ENCODE data around the gene DCDC1. TPM values are rescaled to one million over a fixed set of nuclear protein-coding genes. Genes with fewer than 3 reads are reported as not detected.
A peak's percentile ranks its signal among the peaks of the same experiment; 100 is the strongest.

Gene DCDC1
- total and polyA plus RNA-seq, 2 donors from 2014 or later = 0.39 to 6.6 TPM

GRCh38 chr11:31236143-31236542, 133.4 kb downstream of the DCDC1 start:
- H3K4me3 ChIP-seq (ENCODE audit: low read length in 3 of 3) = no peak overlapping the region
- H3K9ac ChIP-seq (ENCODE audit: low read length in 3 of 3) = no peak overlapping the region
- no peak overlapping the region for H3K27ac ChIP-seq (ENCODE audit: low read depth in 2 of 2, low read length in 2 of 2)
- FAIRE-seq (no peak), DNase-seq (peak in 1 of 5 donors; percentile 3)
- no peaks in the 10 kb centered on the region for H3K36me3 ChIP-seq (ENCODE audit: control insufficient read depth in 2 of 3, insufficient read depth in 3 of 3, low read length in 3 of 3)
- intact Hi-C loops (cut with DNase I) = no loop called here
- no peaks in the 10 kb centered on the region for H3K4me1 ChIP-seq (ENCODE audit: control insufficient read depth in 2 of 3, insufficient read depth in 2 of 3, low read depth in 1 of 3, low read length in 3 of 3)
- TF ChIP-seq, protein P1, sequence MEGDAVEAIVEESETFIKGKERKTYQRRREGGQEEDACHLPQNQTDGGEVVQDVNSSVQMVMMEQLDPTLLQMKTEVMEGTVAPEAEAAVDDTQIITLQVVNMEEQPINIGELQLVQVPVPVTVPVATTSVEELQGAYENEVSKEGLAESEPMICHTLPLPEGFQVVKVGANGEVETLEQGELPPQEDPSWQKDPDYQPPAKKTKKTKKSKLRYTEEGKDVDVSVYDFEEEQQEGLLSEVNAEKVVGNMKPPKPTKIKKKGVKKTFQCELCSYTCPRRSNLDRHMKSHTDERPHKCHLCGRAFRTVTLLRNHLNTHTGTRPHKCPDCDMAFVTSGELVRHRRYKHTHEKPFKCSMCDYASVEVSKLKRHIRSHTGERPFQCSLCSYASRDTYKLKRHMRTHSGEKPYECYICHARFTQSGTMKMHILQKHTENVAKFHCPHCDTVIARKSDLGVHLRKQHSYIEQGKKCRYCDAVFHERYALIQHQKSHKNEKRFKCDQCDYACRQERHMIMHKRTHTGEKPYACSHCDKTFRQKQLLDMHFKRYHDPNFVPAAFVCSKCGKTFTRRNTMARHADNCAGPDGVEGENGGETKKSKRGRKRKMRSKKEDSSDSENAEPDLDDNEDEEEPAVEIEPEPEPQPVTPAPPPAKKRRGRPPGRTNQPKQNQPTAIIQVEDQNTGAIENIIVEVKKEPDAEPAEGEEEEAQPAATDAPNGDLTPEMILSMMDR (IDR thresholded peaks at IDR 0.05; ENCODE audit: borderline replicate concordance, extremely low read depth, insufficient read depth) = no peak
- H3K9me3 ChIP-seq (ENCODE audit: control insufficient read depth in 2 of 3, insufficient read depth in 1 of 3, low read length in 3 of 3) = no peaks in the 10 kb centered on the region
- H3K27me3 ChIP-seq (ENCODE audit: control insufficient read depth, insufficient read depth, low read length) = no peaks in the 10 kb centered on the region

- no peak overlapping the region for H3K9ac ChIP-seq (ENCODE audit: low read length in 3 of 3)
- FAIRE-seq (no peak), DNase-seq (peak in 1 of 5 donors; percentile 3)
- TF ChIP-seq, protein P1 (IDR thresholded peaks at IDR 0.05; ENCODE audit: borderline replicate concordance, extremely low read depth, insufficient read depth) = no peak
- H3K36me3 ChIP-seq (ENCODE audit: control insufficient read depth in 2 of 3, insufficient read depth in 3 of 3, low read length in 3 of 3) = no peaks in the 10 kb centered on the region
- H3K4me1 ChIP-seq (ENCODE audit: control insufficient read depth in 2 of 3, insufficient read depth in 2 of 3, low read depth in 1 of 3, low read length in 3 of 3) = no peaks in the 10 kb centered on the region
- intact Hi-C loops (cut with DNase I) = no loop called here
- no peaks in the 10 kb centered on the region for H3K27me3 ChIP-seq (ENCODE audit: control insufficient read depth, insufficient read depth, low read length)
- H3K9me3 ChIP-seq (ENCODE audit: control insufficient read depth in 2 of 3, insufficient read depth in 1 of 3, low read length in 3 of 3) = no peaks in the 10 kb centered on the region
- H3K27ac ChIP-seq (ENCODE audit: low read depth in 2 of 2, low read length in 2 of 2) = no peak overlapping the region
- H3K4me3 ChIP-seq (ENCODE audit: low read length in 3 of 3) = no peak overlapping the region
These were observed 136.1 kb downstream of the DCDC1 start for GRCh38 chr11:31233425-31233824.

- Histone ChIP-seq H3K27me3 (ENCODE audit: control insufficient read depth, insufficient read depth, low read length) (no peaks in the 10 kb centered on the region), H3K9me3 (ENCODE audit: control insufficient read depth in 2 of 3, insufficient read depth in 1 of 3, low read length in 3 of 3) (no peaks in the 10 kb centered on the region), H3K9ac (ENCODE audit: low read length in 3 of 3) (no peak overlapping the region), H3K36me3 (ENCODE audit: control insufficient read depth in 2 of 3, insufficient read depth in 3 of 3, low read length in 3 of 3) (no peaks in the 10 kb centered on the region), H3K4me1 (ENCODE audit: control insufficient read depth in 2 of 3, insufficient read depth in 2 of 3, low read depth in 1 of 3, low read length in 3 of 3) (no peaks in the 10 kb centered on the region), H3K4me3 (ENCODE audit: low read length in 3 of 3) (no peak overlapping the region), H3K27ac (ENCODE audit: low read depth in 2 of 2, low read length in 2 of 2) (no peak overlapping the region)
- TF ChIP-seq, protein P1 (IDR thresholded peaks at IDR 0.05; ENCODE audit: borderline replicate concordance, extremely low read depth, insufficient read depth) = no peak
- DNase-seq = no peak
- no peak for FAIRE-seq
- intact Hi-C loops (cut with DNase I) = no loop called here
These were observed 137.9 kb downstream of the DCDC1 start for GRCh38 chr11:31231601-31232000.

DNA sequence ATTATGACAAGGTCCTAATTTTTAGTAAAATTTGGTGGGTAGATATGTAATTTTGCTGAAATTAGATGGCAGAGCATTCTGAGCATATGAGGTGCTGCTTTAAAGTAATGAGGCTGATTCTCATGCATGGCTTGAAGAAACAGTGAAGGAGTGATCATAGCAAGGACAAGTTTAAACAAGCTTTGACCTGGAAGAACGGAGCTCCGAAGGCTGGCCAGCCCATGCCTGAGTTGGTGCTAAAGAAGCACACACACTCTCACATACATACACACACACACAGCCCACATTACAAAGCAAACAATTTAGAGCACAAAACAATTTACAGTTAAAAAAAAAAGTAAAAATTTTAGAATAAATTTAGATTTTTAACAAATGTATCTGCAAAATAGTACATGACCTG, 150.7 kb downstream of the DCDC1 start:
- H3K9ac ChIP-seq (ENCODE audit: low read length in 3 of 3) = no peak overlapping the region
- H3K36me3 ChIP-seq (ENCODE audit: control insufficient read depth in 2 of 3, insufficient read depth in 3 of 3, low read length in 3 of 3) = no peaks in the 10 kb centered on the region
- intact Hi-C loops (cut with DNase I) = no loop called here
- no peaks in the 10 kb centered on the region for H3K27me3 ChIP-seq (ENCODE audit: control insufficient read depth, insufficient read depth, low read length)
- no peak for DNase-seq
- H3K9me3 ChIP-seq (ENCODE audit: control insufficient read depth in 2 of 3, insufficient read depth in 1 of 3, low read length in 3 of 3) = no peaks in the 10 kb centered on the region
- H3K4me1 ChIP-seq (ENCODE audit: control insufficient read depth in 2 of 3, insufficient read depth in 2 of 3, low read depth in 1 of 3, low read length in 3 of 3) = no peaks in the 10 kb centered on the region
- H3K27ac ChIP-seq (ENCODE audit: low read depth in 2 of 2, low read length in 2 of 2) = no peak overlapping the region
- H3K4me3 ChIP-seq (ENCODE audit: low read length in 3 of 3) = no peak overlapping the region
- TF ChIP-seq, protein P1 (IDR thresholded peaks at IDR 0.05; ENCODE audit: borderline replicate concordance, extremely low read depth, insufficient read depth) = no peak
- no peak for FAIRE-seq

Data from kidney (tissue), 14 donors.